HCT116 (cell line): ENCODE results near the gene TSC2.

ENCODE experiments used
- ATF3 ChIP-seq: IDR thresholded peaks from 2 replicates; pipeline ENCODE4 v1.6.1; 2012
- CBX3 ChIP-seq: IDR thresholded peaks from 2 replicates; pipeline ENCODE4 v1.6.1; 2012; ENCODE audit warnings: low read depth
- CEBPB ChIP-seq: IDR thresholded peaks from 2 replicates; pipeline ENCODE4 v1.6.1; 2012; ENCODE audit warnings: low read depth
- ELF1 ChIP-seq: IDR thresholded peaks from 2 replicates; pipeline ENCODE4 v1.6.1; 2012; ENCODE audit warnings: low read depth, borderline replicate concordance
- EZH2 ChIP-seq: fragments of 200-600 bp; sonication (generic); IDR thresholded peaks from 2 replicates; pipeline ENCODE4 v1.6.1; 2017; ENCODE audit warnings: antibody characterized with exemption, mixed run types
- EZH2phosphoT487 ChIP-seq: fragments of 200-600 bp; IDR thresholded peaks from 2 replicates; pipeline ENCODE4 v1.6.1; 2018; ENCODE audit warnings: antibody characterized with exemption, borderline replicate concordance
- JUND ChIP-seq: IDR thresholded peaks from 2 replicates; pipeline ENCODE4 v1.6.1; 2012
- POLR2A ChIP-seq: IDR thresholded peaks from 2 replicates; pipeline ENCODE4 v1.7.0; 2011; ENCODE audit warnings: borderline replicate concordance; ENCODE audit not compliant: insufficient read depth, insufficient read length; ENCODE audit errors: extremely low read depth
- POLR2AphosphoS5 ChIP-seq: IDR thresholded peaks from 2 replicates; pipeline ENCODE4 v1.6.1; 2011; ENCODE audit warnings: mild to moderate bottlenecking, low read depth, low read length, moderate library complexity
- YY1 ChIP-seq: IDR thresholded peaks from 2 replicates; pipeline ENCODE4 v1.6.1; 2011; ENCODE audit warnings: low read length, low read depth, moderate library complexity, mild to moderate bottlenecking; ENCODE audit not compliant: insufficient replicate concordance; ENCODE audit errors: extremely low read depth
- TF ChIP-seq, protein P1 (sequence below), 3 experiments: fragments of 200-600 bp in 1 of 3; sonication (generic) in 1 of 3; IDR thresholded peaks in 2 of 3; conservative IDR thresholded peaks in 1 of 3; 2 replicates each; pipeline ENCODE4 v1.5.1; 2012 to 2017; ENCODE audit warnings: low read depth in 2 of 3, low read length in 2 of 3, antibody characterized with exemption in 1 of 3, borderline replicate concordance in 1 of 3, control low read depth in 1 of 3, mild to moderate bottlenecking in 1 of 3, mixed read lengths in 1 of 3, mixed run types in 1 of 3, moderate library complexity in 1 of 3; ENCODE audit not compliant: insufficient read depth in 1 of 3
- TF ChIP-seq, protein P2 (sequence below): IDR thresholded peaks from 2 replicates; pipeline ENCODE4 v1.6.1; 2012; ENCODE audit warnings: low read depth
- TF ChIP-seq, protein P3 (sequence below): IDR thresholded peaks from 2 replicates; pipeline ENCODE4 v1.6.1; 2012

DNA sequence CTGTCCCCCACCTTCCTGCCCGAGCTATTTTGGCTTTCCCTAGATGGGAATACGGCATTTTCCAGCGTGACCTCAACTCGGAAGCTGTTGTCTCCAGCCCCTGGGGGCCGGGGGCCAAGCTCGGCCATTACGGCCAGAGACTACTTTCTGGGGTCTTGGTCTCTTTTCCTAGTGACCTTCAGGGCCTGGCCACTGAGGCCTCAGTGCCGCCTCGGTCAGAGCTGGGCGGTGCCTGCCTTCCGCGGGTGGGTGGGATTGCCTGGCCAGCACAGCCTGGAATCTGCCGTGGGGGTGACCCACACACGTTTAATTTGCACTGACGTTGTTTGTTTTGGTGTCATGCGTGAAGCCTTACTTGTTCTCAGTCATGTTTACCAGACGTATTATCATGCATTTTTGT is 29.2 kb downstream of the TSC2 start:
- TF ChIP-seq, protein P1, sequence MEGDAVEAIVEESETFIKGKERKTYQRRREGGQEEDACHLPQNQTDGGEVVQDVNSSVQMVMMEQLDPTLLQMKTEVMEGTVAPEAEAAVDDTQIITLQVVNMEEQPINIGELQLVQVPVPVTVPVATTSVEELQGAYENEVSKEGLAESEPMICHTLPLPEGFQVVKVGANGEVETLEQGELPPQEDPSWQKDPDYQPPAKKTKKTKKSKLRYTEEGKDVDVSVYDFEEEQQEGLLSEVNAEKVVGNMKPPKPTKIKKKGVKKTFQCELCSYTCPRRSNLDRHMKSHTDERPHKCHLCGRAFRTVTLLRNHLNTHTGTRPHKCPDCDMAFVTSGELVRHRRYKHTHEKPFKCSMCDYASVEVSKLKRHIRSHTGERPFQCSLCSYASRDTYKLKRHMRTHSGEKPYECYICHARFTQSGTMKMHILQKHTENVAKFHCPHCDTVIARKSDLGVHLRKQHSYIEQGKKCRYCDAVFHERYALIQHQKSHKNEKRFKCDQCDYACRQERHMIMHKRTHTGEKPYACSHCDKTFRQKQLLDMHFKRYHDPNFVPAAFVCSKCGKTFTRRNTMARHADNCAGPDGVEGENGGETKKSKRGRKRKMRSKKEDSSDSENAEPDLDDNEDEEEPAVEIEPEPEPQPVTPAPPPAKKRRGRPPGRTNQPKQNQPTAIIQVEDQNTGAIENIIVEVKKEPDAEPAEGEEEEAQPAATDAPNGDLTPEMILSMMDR (IDR thresholded peaks at IDR 0.05 in 2 of 3, conservative IDR thresholded peaks at IDR 0.05 in 1 of 3; ENCODE audit: borderline replicate concordance in 1 of 3, insufficient read depth in 1 of 3, low read depth in 2 of 3, low read length in 2 of 3): no peak
- TF ChIP-seq POLR2A (no peak), ATF3 (no peak), EZH2 (no peak), CEBPB (no peak), JUND (no peak), CBX3 (no peak), ELF1 (no peak), EZH2phosphoT487 (no peak), POLR2AphosphoS5 (no peak), YY1 (no peak)
- TF ChIP-seq, protein P2, sequence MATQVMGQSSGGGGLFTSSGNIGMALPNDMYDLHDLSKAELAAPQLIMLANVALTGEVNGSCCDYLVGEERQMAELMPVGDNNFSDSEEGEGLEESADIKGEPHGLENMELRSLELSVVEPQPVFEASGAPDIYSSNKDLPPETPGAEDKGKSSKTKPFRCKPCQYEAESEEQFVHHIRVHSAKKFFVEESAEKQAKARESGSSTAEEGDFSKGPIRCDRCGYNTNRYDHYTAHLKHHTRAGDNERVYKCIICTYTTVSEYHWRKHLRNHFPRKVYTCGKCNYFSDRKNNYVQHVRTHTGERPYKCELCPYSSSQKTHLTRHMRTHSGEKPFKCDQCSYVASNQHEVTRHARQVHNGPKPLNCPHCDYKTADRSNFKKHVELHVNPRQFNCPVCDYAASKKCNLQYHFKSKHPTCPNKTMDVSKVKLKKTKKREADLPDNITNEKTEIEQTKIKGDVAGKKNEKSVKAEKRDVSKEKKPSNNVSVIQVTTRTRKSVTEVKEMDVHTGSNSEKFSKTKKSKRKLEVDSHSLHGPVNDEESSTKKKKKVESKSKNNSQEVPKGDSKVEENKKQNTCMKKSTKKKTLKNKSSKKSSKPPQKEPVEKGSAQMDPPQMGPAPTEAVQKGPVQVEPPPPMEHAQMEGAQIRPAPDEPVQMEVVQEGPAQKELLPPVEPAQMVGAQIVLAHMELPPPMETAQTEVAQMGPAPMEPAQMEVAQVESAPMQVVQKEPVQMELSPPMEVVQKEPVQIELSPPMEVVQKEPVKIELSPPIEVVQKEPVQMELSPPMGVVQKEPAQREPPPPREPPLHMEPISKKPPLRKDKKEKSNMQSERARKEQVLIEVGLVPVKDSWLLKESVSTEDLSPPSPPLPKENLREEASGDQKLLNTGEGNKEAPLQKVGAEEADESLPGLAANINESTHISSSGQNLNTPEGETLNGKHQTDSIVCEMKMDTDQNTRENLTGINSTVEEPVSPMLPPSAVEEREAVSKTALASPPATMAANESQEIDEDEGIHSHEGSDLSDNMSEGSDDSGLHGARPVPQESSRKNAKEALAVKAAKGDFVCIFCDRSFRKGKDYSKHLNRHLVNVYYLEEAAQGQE: no peak
- TF ChIP-seq, protein P3, sequence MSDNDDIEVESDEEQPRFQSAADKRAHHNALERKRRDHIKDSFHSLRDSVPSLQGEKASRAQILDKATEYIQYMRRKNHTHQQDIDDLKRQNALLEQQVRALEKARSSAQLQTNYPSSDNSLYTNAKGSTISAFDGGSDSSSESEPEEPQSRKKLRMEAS: no peak
